NCI-H2227 (cell line): ENCODE measurements around the gene ABCA8.

ENCODE experiments used
- DNase-seq: peaks from one replicate; lab custom pipeline; 2025; ENCODE audit not compliant: unreplicated experiment; lab: John Stamatoyannopoulos, UW

ABCA8 gene

DNA sequence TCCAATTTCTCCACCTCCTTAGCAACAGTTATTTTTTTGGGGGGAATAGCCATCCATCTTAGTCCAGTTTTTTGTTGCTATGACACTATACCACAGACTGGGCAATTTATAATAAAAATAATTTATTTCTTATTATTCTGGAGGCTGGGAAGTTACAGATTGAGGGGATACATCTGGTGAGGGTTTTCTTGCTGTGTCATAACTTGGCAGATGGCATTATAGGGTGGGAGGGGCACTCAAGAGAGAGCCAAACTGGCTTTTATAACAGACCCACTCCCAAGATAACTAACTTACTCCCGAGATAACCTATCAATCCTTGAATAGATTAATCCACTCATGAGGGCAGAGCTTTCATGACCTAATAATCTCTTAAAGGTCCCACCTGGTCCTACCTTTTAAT lies 84.2 kb downstream of the ABCA8 start:
- no peak for DNase-seq

DNA sequence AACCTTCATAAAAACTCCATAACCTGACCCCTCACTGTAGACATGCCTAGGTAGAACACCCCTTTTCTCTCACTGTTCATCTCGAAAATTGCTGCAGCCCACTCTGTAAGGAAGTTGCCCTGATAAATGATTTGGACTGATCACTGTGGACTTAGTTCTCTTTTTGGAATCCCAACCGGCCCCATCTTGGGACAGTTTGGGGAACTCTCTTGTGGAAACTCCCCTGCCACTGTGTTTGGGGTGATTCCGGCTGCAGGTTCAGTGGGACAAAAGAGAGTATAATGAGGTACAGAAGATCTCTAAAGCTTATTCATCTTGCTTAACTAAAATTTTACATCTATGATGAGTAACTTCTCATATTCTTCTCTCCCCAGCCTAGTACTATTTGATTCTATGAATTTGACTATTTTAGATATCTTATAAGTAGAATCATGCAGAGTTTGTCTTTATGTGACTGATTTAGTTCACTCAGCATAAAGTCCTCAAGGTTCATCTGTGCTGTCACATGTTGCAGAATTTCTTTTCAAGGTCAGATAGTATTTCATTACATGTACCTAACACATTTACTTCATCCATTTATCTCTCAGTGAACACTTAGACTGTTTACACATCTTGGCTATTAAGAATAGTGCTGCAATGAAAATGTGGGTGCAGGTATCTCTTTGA lies 84.9 kb downstream of the ABCA8 start:
- no peak for DNase-seq

- DNase-seq, result no peak
Measured at GRCh38 chr17:68868708-68869107, 86.5 kb downstream of the ABCA8 start.

DNA sequence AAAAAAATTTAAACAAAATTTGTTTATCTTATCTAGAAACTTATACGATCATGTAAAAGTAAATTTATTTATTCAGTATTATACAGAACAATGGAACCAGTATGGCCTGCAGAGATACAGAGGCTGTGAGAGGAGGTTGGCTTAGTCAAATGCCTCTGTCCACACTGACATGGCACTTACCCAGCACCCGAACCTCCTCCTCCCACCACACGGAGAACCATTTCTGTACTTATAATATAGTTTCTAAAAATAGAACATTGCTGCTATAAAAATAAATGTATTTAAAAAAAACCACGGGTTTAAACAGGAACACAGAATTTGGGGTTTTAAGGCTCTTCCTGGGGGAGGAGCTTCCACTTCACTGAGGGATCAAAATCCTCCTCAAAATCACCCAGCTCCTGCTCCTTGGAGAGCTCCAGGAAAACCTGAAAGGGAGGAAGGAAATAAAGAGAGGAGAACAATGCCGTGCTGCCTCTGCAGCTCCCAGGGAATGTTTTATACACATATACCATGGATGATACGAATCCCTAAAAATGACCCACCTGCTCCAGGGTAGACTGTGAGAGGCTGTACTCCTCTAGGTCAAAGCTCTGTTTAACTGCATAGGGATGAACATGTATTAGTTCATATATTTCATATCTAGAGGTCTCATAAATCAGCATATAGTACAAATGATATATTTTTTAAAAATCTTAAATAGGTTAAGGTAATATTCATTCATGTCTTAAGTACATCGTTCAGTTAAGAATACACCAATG lies 87.3 kb downstream of the ABCA8 start:
- DNase-seq, result no peak

DNA sequence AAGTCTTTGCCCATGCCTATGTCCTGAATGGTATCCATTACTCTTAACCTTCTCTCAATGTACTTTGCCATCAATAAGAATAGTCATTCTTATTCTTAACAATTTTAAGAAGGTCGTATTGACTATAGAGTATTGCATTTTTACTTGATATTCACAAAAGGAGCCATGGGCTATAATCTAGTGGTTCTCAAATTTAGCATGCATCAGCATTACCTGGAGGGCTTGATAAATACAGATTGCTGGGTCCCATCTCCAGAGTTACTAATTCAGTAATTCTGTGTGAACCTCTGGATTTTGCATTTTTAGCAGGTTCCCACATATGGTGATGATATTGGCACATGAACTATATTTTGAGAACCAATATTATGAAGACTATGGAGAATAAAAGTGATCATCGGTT lies 89.6 kb downstream of the ABCA8 start:
- no peak for DNase-seq

DNA sequence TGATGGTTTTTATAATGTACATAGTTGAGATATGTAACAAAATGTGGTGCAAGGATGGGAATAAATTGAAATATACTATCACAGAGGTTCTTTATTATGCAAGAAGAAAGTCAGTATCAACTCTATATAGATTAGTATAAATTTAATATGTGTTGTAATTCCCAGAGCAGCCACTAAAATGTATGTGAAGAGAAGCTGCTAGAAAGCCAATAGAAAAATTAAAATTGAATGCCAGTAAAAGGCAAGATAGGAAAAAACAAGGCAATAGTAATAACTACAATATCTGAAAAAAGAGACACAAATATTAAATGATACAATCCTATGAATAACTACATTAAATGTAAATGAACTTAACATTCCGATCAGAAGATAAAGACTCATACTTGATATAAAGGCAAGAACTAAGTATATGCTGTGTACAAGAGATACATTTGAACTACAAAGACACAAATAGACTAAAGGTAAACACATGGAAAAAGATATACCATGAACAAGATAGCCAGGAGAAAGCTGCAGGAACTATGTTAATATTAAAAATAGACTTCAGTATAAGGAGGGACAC lies 92.0 kb downstream of the ABCA8 start:
- DNase-seq, result no peak

DNA sequence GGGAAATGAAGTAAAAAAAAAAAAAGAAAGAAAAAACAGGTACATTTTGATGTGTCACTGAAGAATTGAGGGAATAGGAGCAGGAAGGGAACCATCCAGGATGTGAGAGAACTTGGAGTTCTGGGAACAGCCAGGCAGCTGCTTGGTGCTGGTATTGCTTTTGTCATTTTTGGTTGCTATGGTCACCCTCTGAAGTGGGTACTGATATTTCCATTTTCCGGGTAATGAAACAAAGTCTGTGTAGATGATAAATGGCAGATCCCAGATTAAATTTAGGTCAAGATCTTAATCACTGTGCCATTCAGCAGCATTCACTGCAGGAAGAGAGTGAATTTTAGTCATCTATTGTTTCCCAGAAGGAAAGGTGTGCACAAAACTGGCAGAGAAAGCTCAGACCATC lies 93.6 kb downstream of the ABCA8 start:
- no peak for DNase-seq

GRCh38 chr17:68860941-68861340 lies 94.3 kb downstream of the ABCA8 start:
- DNase-seq, result no peak

- DNase-seq, result no peak
Measured at GRCh38 chr17:68854452-68854851, 100.7 kb downstream of the ABCA8 start.

- DNase-seq, result no peak
Measured at GRCh38 chr17:68853439-68853838, 101.8 kb downstream of the ABCA8 start.

- DNase-seq, result no peak
Measured at GRCh38 chr17:68853036-68853435, 102.2 kb downstream of the ABCA8 start.

DNA sequence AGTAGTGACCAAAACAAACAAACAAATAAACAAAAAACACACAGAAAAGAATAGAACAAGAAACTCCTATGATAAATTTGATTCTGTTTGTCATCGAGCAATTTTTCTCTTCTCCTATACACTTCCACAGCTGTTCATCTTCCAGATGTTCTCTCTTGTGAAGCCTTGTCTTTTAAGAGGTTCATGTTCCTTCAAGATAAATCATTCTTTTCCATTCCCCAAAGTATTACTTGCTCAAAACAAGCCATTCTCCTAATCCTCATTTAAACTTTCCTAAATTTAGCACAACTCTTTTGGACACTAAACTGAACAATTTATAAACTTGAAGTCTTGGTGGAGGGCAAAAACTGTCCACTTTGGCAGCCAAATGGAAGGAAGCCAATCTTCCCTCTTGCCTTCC lies 103.3 kb downstream of the ABCA8 start:
- DNase-seq, result no peak

DNA sequence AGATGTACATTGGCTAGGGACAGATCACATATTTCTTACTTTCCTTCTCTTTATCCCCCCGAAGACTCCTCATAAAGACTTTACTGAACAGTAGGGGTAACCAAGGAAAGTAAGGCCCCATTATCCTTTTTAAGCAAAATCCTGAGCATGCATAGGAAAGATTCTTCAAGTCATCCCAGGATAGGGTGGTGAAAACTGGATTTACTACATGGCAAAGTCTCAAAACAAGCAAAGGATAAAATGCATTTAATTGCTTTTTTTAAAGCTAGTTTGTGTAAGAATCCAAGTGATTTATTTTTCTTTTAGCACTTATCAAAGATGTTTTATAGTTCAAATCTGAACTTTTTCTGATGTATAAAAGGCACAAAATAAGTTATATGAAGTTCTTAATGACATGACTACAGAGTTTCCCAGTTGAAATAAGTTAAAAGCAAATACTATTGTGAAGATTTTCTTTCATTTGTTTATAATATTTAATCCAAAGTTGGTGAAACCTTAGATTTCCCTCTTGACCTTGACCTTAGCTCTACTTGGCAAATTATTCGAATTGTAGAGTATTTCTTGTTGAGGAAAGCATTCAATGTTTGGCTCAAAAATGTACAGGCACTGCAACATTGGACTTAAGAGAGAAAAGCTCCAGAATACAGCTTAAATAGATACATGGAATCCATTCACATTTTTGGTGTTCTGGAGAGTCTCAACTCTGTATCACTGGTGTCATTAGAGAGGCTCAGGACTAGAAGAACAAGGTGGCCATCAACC lies 104.3 kb downstream of the ABCA8 start:
- DNase-seq, result no peak

DNA sequence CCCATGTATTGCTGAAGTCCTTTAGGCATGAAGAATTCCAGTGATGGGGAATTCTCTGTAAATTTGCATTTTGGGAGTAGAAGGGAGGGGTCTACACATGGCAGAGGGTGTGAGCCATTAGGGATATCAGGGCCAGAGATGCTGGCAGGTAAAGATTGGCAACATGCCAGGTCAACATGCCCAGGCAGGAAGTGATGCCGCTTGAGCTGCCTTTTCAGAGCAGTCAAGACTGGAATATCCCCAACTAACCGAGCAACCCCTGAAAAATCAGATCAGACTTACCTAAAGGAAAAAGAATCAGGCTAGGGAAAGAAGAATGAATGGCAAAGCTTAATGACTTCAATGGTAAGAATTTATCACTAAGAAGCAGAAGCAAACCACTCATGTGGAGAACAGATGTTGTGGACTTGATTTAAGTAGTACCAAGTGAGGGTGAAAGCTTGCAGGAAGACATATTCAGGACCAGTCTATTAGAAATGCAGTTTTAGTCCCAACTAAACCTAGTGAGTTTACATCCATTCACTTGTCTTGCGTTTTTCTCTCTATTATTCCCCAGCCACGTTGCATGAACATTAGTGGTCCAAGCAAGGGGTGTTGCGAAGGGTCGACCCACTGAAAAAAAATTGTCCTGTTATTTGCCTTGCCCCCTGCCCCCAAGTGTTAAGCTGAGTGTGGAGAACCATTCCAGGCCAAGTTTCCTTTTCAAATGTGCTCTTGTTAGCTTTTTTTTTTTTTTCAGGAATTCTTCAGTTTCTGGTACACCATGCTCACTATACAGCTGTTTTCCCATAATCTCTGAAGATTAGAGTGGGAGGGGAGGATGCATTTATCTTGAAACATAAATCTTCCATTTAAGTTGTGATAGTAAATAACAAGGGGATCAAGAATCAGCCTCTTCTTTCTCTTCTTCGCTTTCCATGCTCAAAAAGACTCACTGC lies 105.2 kb downstream of the ABCA8 start:
- DNase-seq, result no peak

- DNase-seq, result no peak
Measured at GRCh38 chr17:68847711-68848110, 107.5 kb downstream of the ABCA8 start.

DNA sequence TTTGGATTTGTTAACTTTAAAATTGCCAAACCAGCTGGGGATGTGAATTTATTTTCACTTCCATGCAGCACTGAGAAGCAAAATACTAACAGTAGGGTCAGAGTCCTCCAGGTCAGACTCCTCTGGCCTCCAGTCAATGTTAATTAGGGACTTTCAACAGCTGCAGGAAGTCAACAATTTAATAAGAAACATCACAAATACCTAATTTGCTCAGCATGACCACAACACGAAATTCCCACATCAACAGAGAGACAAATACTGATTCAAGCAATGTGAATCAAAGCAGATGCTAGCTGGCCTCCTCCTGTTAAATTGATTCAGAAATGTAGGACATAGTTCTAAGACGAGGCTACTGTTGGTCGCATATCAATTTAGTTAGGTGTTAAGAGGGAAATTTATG lies 111.7 kb downstream of the ABCA8 start:
- DNase-seq, result no peak

DNA sequence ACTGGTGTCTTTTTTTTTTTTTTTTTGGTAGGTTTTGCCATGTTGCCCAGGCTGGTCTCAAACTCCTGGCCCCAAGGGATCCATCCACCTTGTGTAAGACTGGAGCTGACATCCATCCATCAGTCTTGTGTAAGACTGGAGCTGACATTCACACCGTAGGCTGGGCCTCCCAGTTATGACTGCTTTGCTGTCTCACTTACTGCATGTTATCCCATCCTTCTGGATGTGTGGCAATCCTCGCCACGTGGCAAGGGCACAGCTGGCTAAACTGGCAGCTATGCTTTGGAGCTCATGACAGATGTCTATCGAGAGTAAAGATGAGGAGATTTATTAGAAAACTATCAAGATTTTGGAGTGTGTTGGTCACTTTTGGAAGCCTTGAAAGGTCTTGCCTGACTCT lies 115.1 kb downstream of the ABCA8 start:
- no peak for DNase-seq

DNA sequence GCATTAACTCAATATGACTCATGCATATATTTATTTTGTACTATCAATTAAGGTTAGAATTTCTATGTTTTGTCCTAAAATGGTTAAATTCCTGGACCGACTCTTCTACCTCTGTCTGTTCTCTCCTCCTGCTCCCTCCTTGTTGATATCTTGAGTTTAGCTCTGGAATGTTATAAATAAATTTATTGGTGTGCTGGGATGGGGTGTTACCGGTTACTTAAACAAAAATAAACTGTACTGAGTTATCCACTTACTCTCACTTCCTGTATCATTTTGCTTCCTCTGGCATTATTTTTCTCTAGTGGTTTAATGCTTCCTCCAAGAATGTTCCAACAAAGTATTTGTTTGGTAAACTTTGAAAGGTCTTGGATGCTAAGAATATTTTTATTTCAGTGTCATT lies 120.1 kb downstream of the ABCA8 start:
- DNase-seq, result no peak

GRCh38 chr17:68834328-68834836 lies 120.8 kb downstream of the ABCA8 start:
- no peak for DNase-seq

- no peak for DNase-seq
Measured at GRCh38 chr17:68832109-68832802, 122.9 kb downstream of the ABCA8 start.
